A549 (cell line): ENCODE measurements around the gene KCNJ11. TPM values are rescaled to one million over a fixed set of nuclear protein-coding genes. Genes with fewer than 3 reads are reported as not detected.

Source experiments
- ATAC-seq, 2 experiments: fragments of 200-7000 bp in 1 of 2; fragments of >200 bp in 1 of 2; cut with Nextera tagmentation in 1 of 2; cut with Tn5 transposase in 1 of 2; 3 replicates each; pipeline versions ENCODE4 v1.8.0 to v1.9.1; 2018 to 2020; ENCODE audit warnings: mild to moderate bottlenecking in 1 of 2, moderate library complexity in 1 of 2
- CTCF ChIA-PET: fragments of 300-600 bp; sonication (Branson Sonifier 250); formaldehyde crosslinking; extraction: SDS; loops from one replicate; lab custom pipeline; 2021; ENCODE audit warnings: antibody characterized with exemption, inconsistent platforms; lab: Yijun Ruan, JAX
- POLR2A ChIA-PET: fragments of 350-600 bp; formaldehyde crosslinking; extraction: SDS; loops from one replicate; lab custom pipeline; 2021; ENCODE audit warnings: antibody characterized with exemption, inconsistent platforms; lab: Yijun Ruan, JAX
- DNase-seq, 2 experiments: peaks; one replicate each; pipeline versions ENCODE4 v3.0.0 to v3.0.0-alpha.2; 2011 to 2016; ENCODE audit warnings: low read depth in 1 of 2, low spot score in 1 of 2
- FAIRE-seq: peaks from 2 replicates; lab custom pipeline; 2011; peaks lifted over from hg19 to GRCh38; lab: Jason Lieb, UNC
- H3K27ac ChIP-seq, 2 experiments: fragments of >200 bp; sonication (Bioruptor Twin); formaldehyde crosslinking; 3 replicates each; pipeline ENCODE4 v1.5.1; 2016 to 2017
- H3K4me1 ChIP-seq: fragments of >200 bp; sonication (Bioruptor Twin); formaldehyde crosslinking; 3 replicates; pipeline ENCODE4 v1.6.1; 2016
- H3K4me2 ChIP-seq: fragments of >200 bp; sonication (Bioruptor Twin); formaldehyde crosslinking; 3 replicates; pipeline ENCODE4 v1.6.1; 2016
- H3K4me3 ChIP-seq: fragments of >200 bp; sonication (Bioruptor Twin); formaldehyde crosslinking; 3 replicates; pipeline ENCODE4 v1.5.1; 2016
- H3K9me3 ChIP-seq: fragments of >200 bp; sonication (Bioruptor Twin); formaldehyde crosslinking; 3 replicates; pipeline ENCODE4 v1.6.1; 2016
- BHLHE40 ChIP-seq: IDR thresholded peaks from 2 replicates; pipeline ENCODE4 v1.6.1; 2012; ENCODE audit warnings: low read depth, low read length, inconsistent platforms
- CBX8 ChIP-seq: fragments of 200-600 bp; sonication (generic); IDR thresholded peaks from 2 replicates; pipeline ENCODE4 v1.6.1; 2016
- CEBPB ChIP-seq, 2 experiments: fragments of >200 bp in 1 of 2; sonication (Bioruptor Twin) in 1 of 2; formaldehyde crosslinking in 1 of 2; IDR thresholded peaks; 2 replicates each; pipeline ENCODE4 v1.6.1; 2012 to 2016
- CHD4 ChIP-seq: fragments of 200-600 bp; sonication (generic); IDR thresholded peaks from 2 replicates; pipeline ENCODE4 v1.6.1; 2016; ENCODE audit warnings: antibody characterized with exemption, mild to moderate bottlenecking, borderline replicate concordance
- EHMT2 ChIP-seq: fragments of 200-600 bp; sonication (generic); IDR thresholded peaks from 2 replicates; pipeline ENCODE4 v1.6.1; 2016; ENCODE audit warnings: antibody characterized with exemption, low read depth, mild to moderate bottlenecking, moderate library complexity
- FOSB ChIP-seq: fragments of 250-450 bp; sonication (Bioruptor Pico); IDR thresholded peaks from 2 replicates; pipeline ENCODE4 v1.5.0; 2020; ENCODE audit warnings: mild to moderate bottlenecking, moderate library complexity
- FOXS1 ChIP-seq: fragments of 250-450 bp; sonication (Bioruptor Pico); IDR thresholded peaks from 2 replicates; pipeline ENCODE4 v1.5.0; 2020; ENCODE audit warnings: mild to moderate bottlenecking, moderate library complexity
- HEYL ChIP-seq: fragments of 250-450 bp; sonication (Bioruptor Pico); IDR thresholded peaks from 2 replicates; pipeline ENCODE4 v1.8.0; 2021; ENCODE audit warnings: mild to moderate bottlenecking, moderate library complexity
- HOXA7 ChIP-seq: fragments of 250-450 bp; sonication (Bioruptor Pico); IDR thresholded peaks from 2 replicates; pipeline ENCODE4 v1.5.0; 2020; ENCODE audit warnings: mild to moderate bottlenecking, moderate library complexity
- HOXB13 ChIP-seq: fragments of 250-450 bp; sonication (Bioruptor Pico); IDR thresholded peaks from 2 replicates; pipeline ENCODE4 v1.5.0; 2020; ENCODE audit warnings: low read depth, mild to moderate bottlenecking, moderate library complexity
- JUN ChIP-seq, 2 experiments: fragments of >200 bp; sonication (Bioruptor Twin); formaldehyde crosslinking; IDR thresholded peaks; 2 replicates in 1 of 2; 3 replicates in 1 of 2; pipeline ENCODE4 v1.6.1; 2016 to 2017
- JUNB ChIP-seq: fragments of >200 bp; sonication (Bioruptor Twin); formaldehyde crosslinking; IDR thresholded peaks from 2 replicates; pipeline ENCODE4 v1.6.1; 2016
- MAZ ChIP-seq: fragments of 150-350 bp; IDR thresholded peaks from 2 replicates; pipeline ENCODE4 v1.6.1; 2014; ENCODE audit warnings: antibody characterized with exemption, low read depth, low read length, borderline replicate concordance
- NFE2L2 ChIP-seq: fragments of 150-350 bp; conservative IDR thresholded peaks from 2 replicates; pipeline ENCODE4 v1.6.1; 2014; ENCODE audit warnings: low read length
- PHF8 ChIP-seq: fragments of 200-600 bp; sonication (generic); IDR thresholded peaks from 2 replicates; pipeline ENCODE4 v1.6.1; 2016; ENCODE audit warnings: low read depth, mild to moderate bottlenecking, antibody characterized with exemption, moderate library complexity, borderline replicate concordance
- RFX5 ChIP-seq: fragments of 450-650 bp; IDR thresholded peaks from 2 replicates; pipeline ENCODE4 v1.7.1; 2014; ENCODE audit warnings: antibody characterized with exemption, mild to moderate bottlenecking, moderate library complexity
- RNF2 ChIP-seq: fragments of 200-600 bp; sonication (generic); IDR thresholded peaks from 2 replicates; pipeline ENCODE4 v1.6.1; 2016; ENCODE audit warnings: low read depth, mild to moderate bottlenecking, antibody characterized with exemption, moderate library complexity, borderline replicate concordance
- SMC3 ChIP-seq: fragments of >200 bp; sonication (Bioruptor Twin); formaldehyde crosslinking; IDR thresholded peaks from 3 replicates; pipeline ENCODE4 v1.6.1; 2018; ENCODE audit warnings: inconsistent platforms
- SREBF2 ChIP-seq: fragments of 450-650 bp; IDR thresholded peaks from 2 replicates; pipeline ENCODE4 v1.6.1; 2014; ENCODE audit warnings: mild to moderate bottlenecking, moderate library complexity
- ZC3H11A ChIP-seq: fragments of 450-650 bp; IDR thresholded peaks from 2 replicates; pipeline ENCODE4 v1.6.1; 2014; ENCODE audit warnings: antibody characterized with exemption, mild to moderate bottlenecking
- ZFP36 ChIP-seq: fragments of 450-650 bp; IDR thresholded peaks from 2 replicates; pipeline ENCODE4 v1.6.1; 2014; ENCODE audit warnings: borderline replicate concordance; ENCODE audit not compliant: partially characterized antibody
- WGBS: methylation state at CpG from one replicate; pipeline ENCODE4 v1.1.6; 2017; ENCODE audit errors: missing lambda C conversion rate; 5-methylcytosine and 5-hydroxymethylcytosine counted together
- polyA plus RNA-seq, 4 experiments: library from polyadenylated mRNA; depleted of rRNA in 3 of 4; stranded (reverse); fragments of >200 nt; fragmentation: RNase III in 1 of 4; extraction: RNeasy Plus Mini Kit Qiagen cat#74134 plus additional on column Dnase treatment in 1 of 4; gene quantifications; 2 replicates in 3 of 4; 3 replicates in 1 of 4; pipeline ENCODE4 v1.2.3, GENCODE V29; 2011 to 2017
- TF ChIP-seq, protein P1 (sequence below): fragments of >200 bp; sonication (Bioruptor Twin); formaldehyde crosslinking; IDR thresholded peaks from 3 replicates; pipeline ENCODE4 v1.6.1; 2016
- TF ChIP-seq, protein P2 (sequence below): fragments of 250-450 bp; sonication (Bioruptor Pico); IDR thresholded peaks from 2 replicates; pipeline ENCODE4 v1.5.0; 2021; ENCODE audit warnings: mild to moderate bottlenecking, moderate library complexity, borderline replicate concordance
- TF ChIP-seq, protein P3 (sequence below): fragments of 250-450 bp; sonication (Bioruptor Pico); IDR thresholded peaks from 2 replicates; pipeline ENCODE4 v1.5.0; 2020; ENCODE audit warnings: low read depth, mild to moderate bottlenecking, moderate library complexity

Gene KCNJ11
- polyA plus RNA-seq, 2 of the 4 experiments (the other 2 are of a cell fraction) = 0.18 to 0.53 TPM

DNA sequence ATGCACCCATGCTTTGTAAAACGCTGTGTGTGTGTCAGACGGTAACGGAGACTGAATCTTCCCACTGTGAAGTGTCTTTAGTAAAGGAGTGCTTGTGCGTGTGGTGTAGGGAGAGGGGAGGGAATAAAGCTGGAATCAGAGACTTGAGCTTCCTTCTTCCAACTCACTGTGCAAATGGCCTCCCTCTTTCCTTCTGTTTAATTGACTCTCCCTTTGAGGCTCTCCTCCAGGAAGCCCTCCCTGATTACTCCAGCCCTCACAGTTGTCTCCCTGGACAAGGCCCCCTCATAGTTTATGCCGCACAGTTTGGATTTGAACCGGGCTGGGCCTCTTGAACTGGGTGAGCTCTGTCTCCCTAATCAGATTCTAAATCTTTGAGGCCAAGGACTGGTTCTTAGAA is 23.0 kb upstream of the KCNJ11 start:
- peak; percentile 83 for TF ChIP-seq ZFP36
- TF ChIP-seq FOXS1 = no peak
- Histone ChIP-seq H3K4me3 (no peak overlapping the region), H3K4me1 (no peaks in the 10 kb centered on the region; the same call in 2 of the 3 replicates), H3K9me3 (no peaks in the 10 kb centered on the region), H3K27ac (no peak overlapping the region; a peak in 1 of 6 replicates), H3K4me2 (no peak overlapping the region)
- DNase-seq (no peak), FAIRE-seq (no peak), ATAC-seq (no peak)
- CTCF ChIA-PET = interaction anchor here (0.7 to 1.2 kb wide), 3 partner anchors 22 to 92 kb away, joined by 3 to 7 read pairs (median 5); no protein-coding TSS in a partner anchor
- POLR2A ChIA-PET = no interaction called here
- 85% methylated on average over 6 of the region's 6 CpGs for WGBS

DNA sequence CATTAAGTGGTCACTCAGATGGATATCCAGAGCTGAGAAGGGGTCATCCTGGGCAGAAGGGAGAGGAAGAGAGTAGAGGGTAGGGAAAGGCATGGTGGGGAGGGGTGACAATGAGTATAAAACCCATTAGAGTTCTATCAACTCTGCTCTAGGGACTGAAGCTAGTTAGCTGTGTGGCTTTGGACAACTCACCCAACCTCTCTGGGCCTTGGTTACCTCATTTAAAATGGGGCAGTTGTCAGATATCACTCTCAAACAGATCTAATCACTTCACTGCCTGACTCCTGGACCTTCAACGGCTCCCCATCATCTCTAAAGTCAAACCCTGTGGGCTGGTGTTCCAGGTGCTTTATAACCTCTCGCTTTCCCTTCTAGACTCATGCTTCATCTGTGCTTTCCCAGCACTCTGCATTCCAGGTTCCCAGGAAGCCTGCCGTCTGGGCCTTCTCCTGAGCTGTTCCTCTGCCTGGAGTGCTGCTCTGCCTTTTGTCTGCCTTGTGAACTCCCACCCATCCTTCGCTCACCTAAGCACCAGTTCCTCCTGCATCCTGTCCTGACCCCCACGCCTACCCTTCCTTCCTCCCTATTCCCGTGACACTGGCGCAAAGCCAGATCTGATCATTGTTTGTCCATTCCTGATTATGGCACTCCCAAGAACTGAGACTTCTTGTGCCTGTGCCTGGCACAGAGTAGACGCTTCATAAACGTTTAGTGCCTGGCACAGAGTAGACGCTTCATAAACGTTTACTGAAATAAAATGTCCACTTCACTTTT is 22.3 kb upstream of the KCNJ11 start:
- H3K27ac ChIP-seq = no peak overlapping the region; a peak in 1 of 6 replicates
- no peak for FAIRE-seq
- ATAC-seq = no peak
- H3K9me3 ChIP-seq = no peaks in the 10 kb centered on the region
- peaks cover 5% of the 10 kb centered on the region for H3K4me1 ChIP-seq
- no peak for DNase-seq
- WGBS = 56% methylated on average over 11 of the region's 11 CpGs
- no peak overlapping the region for H3K4me2 ChIP-seq
- CTCF ChIA-PET = interaction anchor here (0.7 to 1.2 kb wide), 3 partner anchors 21 to 93 kb away, joined by 3 to 7 read pairs (median 5); no protein-coding TSS in a partner anchor
- TF ChIP-seq PHF8 (no peak), ZFP36 (peak; percentile 16)
- POLR2A ChIA-PET = interaction anchor here (0.6 kb wide), 1 partner anchor 13 kb away, joined by 7 read pairs; no protein-coding TSS in a partner anchor
- no peak overlapping the region for H3K4me3 ChIP-seq

DNA sequence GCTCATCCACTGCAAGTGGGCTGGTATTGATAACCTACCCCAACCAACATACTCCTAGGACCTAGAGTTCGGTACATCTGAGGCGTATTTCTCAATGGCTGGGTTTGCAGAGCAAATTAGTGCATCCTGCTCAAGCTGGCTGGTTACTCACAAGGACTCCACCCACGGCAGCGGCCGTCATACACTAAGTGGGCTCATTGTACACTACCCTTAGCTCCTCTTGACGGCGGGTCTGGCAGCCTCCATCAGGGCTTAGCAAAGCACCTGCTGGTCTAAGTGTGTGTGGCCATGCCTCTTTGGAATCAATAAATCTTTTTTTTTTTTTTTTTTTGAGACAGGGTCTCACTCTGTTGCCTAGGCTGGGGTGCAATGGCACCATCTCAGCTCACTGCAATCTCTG is 20.2 kb upstream of the KCNJ11 start:
- CTCF ChIA-PET = interaction anchor here (1.0 to 2.1 kb wide), 5 partner anchors 10 to 179 kb away, joined by 3 to 10 read pairs (median 6); no protein-coding TSS in a partner anchor
- POLR2A ChIA-PET = no interaction called here
- WGBS = 75% methylated on average over 7 of the region's 7 CpGs
- H3K4me2 ChIP-seq = no peak overlapping the region
- no peak overlapping the region for H3K4me3 ChIP-seq
- DNase-seq = no peak
- no peak for FAIRE-seq
- H3K4me1 ChIP-seq = peaks cover 13% of the 10 kb centered on the region
- no peak for ATAC-seq
- no peak overlapping the region; a peak in 1 of 6 replicates for H3K27ac ChIP-seq
- H3K9me3 ChIP-seq = no peaks in the 10 kb centered on the region
- no peak for TF ChIP-seq SMC3
- TF ChIP-seq, protein P1, sequence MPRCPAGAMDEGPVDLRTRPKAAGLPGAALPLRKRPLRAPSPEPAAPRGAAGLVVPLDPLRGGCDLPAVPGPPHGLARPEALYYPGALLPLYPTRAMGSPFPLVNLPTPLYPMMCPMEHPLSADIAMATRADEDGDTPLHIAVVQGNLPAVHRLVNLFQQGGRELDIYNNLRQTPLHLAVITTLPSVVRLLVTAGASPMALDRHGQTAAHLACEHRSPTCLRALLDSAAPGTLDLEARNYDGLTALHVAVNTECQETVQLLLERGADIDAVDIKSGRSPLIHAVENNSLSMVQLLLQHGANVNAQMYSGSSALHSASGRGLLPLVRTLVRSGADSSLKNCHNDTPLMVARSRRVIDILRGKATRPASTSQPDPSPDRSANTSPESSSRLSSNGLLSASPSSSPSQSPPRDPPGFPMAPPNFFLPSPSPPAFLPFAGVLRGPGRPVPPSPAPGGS = no peak
- no peak for TF ChIP-seq CBX8
- no peak for TF ChIP-seq CHD4
- TF ChIP-seq CEBPB (IDR thresholded peaks at IDR 0.05) = no peak
- no peak for TF ChIP-seq NFE2L2
- TF ChIP-seq HOXA7 = no peak
- TF ChIP-seq HEYL (CRISPR knock-in tag) = no peak
- TF ChIP-seq, protein P2, sequence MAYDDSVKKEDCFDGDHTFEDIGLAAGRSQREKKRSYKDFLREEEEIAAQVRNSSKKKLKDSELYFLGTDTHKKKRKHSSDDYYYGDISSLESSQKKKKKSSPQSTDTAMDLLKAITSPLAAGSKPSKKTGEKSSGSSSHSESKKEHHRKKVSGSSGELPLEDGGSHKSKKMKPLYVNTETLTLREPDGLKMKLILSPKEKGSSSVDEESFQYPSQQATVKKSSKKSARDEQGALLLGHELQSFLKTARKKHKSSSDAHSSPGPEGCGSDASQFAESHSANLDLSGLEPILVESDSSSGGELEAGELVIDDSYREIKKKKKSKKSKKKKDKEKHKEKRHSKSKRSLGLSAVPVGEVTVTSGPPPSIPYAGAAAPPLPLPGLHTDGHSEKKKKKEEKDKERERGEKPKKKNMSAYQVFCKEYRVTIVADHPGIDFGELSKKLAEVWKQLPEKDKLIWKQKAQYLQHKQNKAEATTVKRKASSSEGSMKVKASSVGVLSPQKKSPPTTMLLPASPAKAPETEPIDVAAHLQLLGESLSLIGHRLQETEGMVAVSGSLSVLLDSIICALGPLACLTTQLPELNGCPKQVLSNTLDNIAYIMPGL = no peak

DNA sequence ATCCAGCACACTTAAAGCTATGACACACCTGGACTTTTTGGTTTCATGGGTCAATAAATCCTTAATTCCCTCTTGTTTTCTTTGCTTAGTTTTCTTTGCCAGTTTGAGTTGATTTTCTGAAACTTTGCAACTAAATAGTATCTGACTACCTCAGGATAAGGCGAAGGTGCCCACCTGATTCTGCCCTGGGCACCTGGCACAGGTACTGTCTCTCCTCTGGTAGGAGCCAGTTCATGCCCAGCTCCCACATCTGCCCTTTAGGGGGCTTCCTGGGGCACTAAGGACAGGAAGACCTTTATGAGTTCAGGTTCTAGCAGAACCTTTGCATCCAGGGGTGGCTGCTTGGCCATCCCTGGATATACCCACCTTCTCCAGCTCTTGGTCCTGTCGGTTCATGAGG is 19.6 kb upstream of the KCNJ11 start:
- WGBS = 67% methylated on average over 2 of the region's 2 CpGs
- no peak for ATAC-seq
- peaks cover 13% of the 10 kb centered on the region for H3K4me1 ChIP-seq
- no peak overlapping the region for H3K4me2 ChIP-seq
- H3K9me3 ChIP-seq = no peaks in the 10 kb centered on the region
- DNase-seq = no peak
- ChIA-PET CTCF (interaction anchor here (1.0 to 2.1 kb wide), 6 partner anchors 11 to 178 kb away, joined by 3 to 10 read pairs (median 6); no protein-coding TSS in a partner anchor), POLR2A (no interaction called here)
- H3K4me3 ChIP-seq = no peak overlapping the region
- no peak overlapping the region; a peak in 1 of 6 replicates for H3K27ac ChIP-seq
- no peak for FAIRE-seq
- TF ChIP-seq ZC3H11A (no peak), RFX5 (no peak), HOXA7 (no peak), RNF2 (no peak), EHMT2 (no peak), FOSB (CRISPR knock-in tag) (no peak), JUNB (no peak), ZFP36 (no peak), FOXS1 (no peak), BHLHE40 (no peak), JUN (IDR thresholded peaks at IDR 0.05) (no peak), SREBF2 (no peak), MAZ (no peak), HOXB13 (no peak)
- TF ChIP-seq, protein P2 = no peak
- TF ChIP-seq, protein P3, sequence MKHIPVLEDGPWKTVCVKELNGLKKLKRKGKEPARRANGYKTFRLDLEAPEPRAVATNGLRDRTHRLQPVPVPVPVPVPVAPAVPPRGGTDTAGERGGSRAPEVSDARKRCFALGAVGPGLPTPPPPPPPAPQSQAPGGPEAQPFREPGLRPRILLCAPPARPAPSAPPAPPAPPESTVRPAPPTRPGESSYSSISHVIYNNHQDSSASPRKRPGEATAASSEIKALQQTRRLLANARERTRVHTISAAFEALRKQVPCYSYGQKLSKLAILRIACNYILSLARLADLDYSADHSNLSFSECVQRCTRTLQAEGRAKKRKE (CRISPR knock-in tag) = no peak
- TF ChIP-seq, all 56 proteins: peak for 0
